Body of pancreas (tissue), 4 donors: Measurements from ENCODE around the gene MRGPRE. TPM values are rescaled to one million over a fixed set of nuclear protein-coding genes. Genes with fewer than 3 reads are reported as not detected.

Experiments used
- ATAC-seq: fragments of 150-250 bp; one replicate; pipeline ENCODE4 v1.9.1; 2016
- DNase-seq, 4 donors: peaks; one replicate each; pipeline ENCODE4 v3.0.0-alpha.2; 2019
- H3K27ac ChIP-seq, 4 donors: fragments of 200-600 bp; sonication (generic); 1 replicate in 3 of 4; 2 replicates in 1 of 4; pipeline versions ENCODE4 v1.5.1 to v1.6.1; 2016 to 2019; ENCODE audit warnings: mild to moderate bottlenecking in 1 of 4, mixed read lengths in 1 of 4, moderate library complexity in 1 of 4
- H3K27me3 ChIP-seq, 2 donors: fragments of 200-600 bp; sonication (generic); one replicate each; pipeline ENCODE4 v1.6.0; 2016; ENCODE audit warnings: mild to moderate bottlenecking in 1 of 2
- H3K36me3 ChIP-seq, 2 donors: fragments of 200-600 bp; sonication (generic); replicated peaks in 1 of 2; 2 replicates each; pipeline ENCODE4 v1.5.1; 2016; ENCODE audit warnings: low read depth in 2 of 2; ENCODE audit not compliant: insufficient read depth in 1 of 2
- H3K4me1 ChIP-seq: fragments of 200-600 bp; sonication (generic); one replicate; pipeline ENCODE4 v1.6.0; 2016
- H3K4me3 ChIP-seq, 2 donors: fragments of 200-600 bp; sonication (generic); 1 replicate in 1 of 2; 2 replicates in 1 of 2; pipeline ENCODE4 v1.5.1; 2016 to 2019
- H3K9me3 ChIP-seq, 3 donors: fragments of 200-600 bp; sonication (generic); 1 replicate in 2 of 3; 2 replicates in 1 of 3; pipeline ENCODE4 v1.5.1; 2016
- CTCF ChIP-seq, 7 experiments: fragments of 450-650 bp in 4 of 7; fragments of 200-600 bp in 3 of 7; sonication (generic) in 3 of 7; IDR thresholded peaks; one replicate each; pipeline ENCODE4 v1.5.1; 2016 to 2019; ENCODE audit warnings: antibody characterized with exemption in 7 of 7
- POLR2A ChIP-seq, 3 donors: fragments of 450-650 bp; IDR thresholded peaks; one replicate each; pipeline ENCODE4 v1.6.1; 2016; ENCODE audit warnings: antibody characterized with exemption in 3 of 3, mild to moderate bottlenecking in 2 of 3
- WGBS, 2 donors: methylation state at CpG; one replicate each; pipeline ENCODE4 v1.1.5; 2017; 5-methylcytosine and 5-hydroxymethylcytosine counted together
- intact Hi-C: fragments of 100-400 bp; cut with DNase I; formaldehyde crosslinking; loops from one replicate; pipeline ENCODE4 v1.15.1; 2023
- total RNA-seq, 2 donors: library from RNA; depleted of rRNA; stranded (reverse); fragments of >200 nt; gene quantifications; one replicate each; pipeline ENCODE4 v1.1.0, GENCODE V29; 2016

The MRGPRE gene
- total RNA-seq, 2 donors from 2014 or later = not detected

- Histone ChIP-seq H3K36me3 (no peaks in the 10 kb centered on the region), H3K4me3 (no peak overlapping the region), H3K9me3 (no peaks in the 10 kb centered on the region), H3K27ac (no peak overlapping the region), H3K27me3 (no peaks in the 10 kb centered on the region), H3K4me1 (no peaks in the 10 kb centered on the region)
- TF ChIP-seq CTCF (IDR thresholded peaks at IDR 0.05) (no peak), POLR2A (IDR thresholded peaks at IDR 0.05) (no peak)
- intact Hi-C loops = no loop called here
- 54 to 63% methylated on average over 6 of the region's 6 CpGs for WGBS, 2 donors
- ATAC-seq (no peak), DNase-seq (no peak)
These were observed 717 bp downstream of the MRGPRE start for GRCh38 chr11:3231550-3231850.

GRCh38 chr11:3230636-3231549 is 1.3 kb downstream of the MRGPRE start:
- DNase-seq (peak in 1 of 4 donors; percentile 10), ATAC-seq (no peak)
- no peaks in the 10 kb centered on the region for H3K4me1 ChIP-seq
- TF ChIP-seq POLR2A (IDR thresholded peaks at IDR 0.05) (no peak), CTCF (IDR thresholded peaks at IDR 0.05) (no peak)
- H3K27me3 ChIP-seq = no peaks in the 10 kb centered on the region
- no peak overlapping the region for H3K27ac ChIP-seq
- intact Hi-C loops = no loop called here
- H3K9me3 ChIP-seq = no peaks in the 10 kb centered on the region
- H3K36me3 ChIP-seq = no peaks in the 10 kb centered on the region
- WGBS, 2 donors = 61 to 63% methylated on average over 8 to 10 of the region's 12 CpGs
- H3K4me3 ChIP-seq = no peak overlapping the region

- DNase-seq (no peak), ATAC-seq (no peak)
- Histone ChIP-seq H3K9me3 (no peaks in the 10 kb centered on the region), H3K36me3 (no peaks in the 10 kb centered on the region), H3K4me3 (no peak overlapping the region), H3K4me1 (no peaks in the 10 kb centered on the region), H3K27ac (no peak overlapping the region), H3K27me3 (no peaks in the 10 kb centered on the region)
- TF ChIP-seq POLR2A (IDR thresholded peaks at IDR 0.05) (no peak), CTCF (IDR thresholded peaks at IDR 0.05) (no peak)
- intact Hi-C loops = no loop called here
- 50 to 75% methylated on average over 1 to 21 of the region's 21 CpGs for WGBS, 2 donors
These were observed 2.3 kb downstream of the MRGPRE start for GRCh38 chr11:3229673-3230630.

- Histone ChIP-seq H3K27ac (no peak overlapping the region), H3K4me3 (no peak overlapping the region), H3K9me3 (no peaks in the 10 kb centered on the region), H3K27me3 (no peaks in the 10 kb centered on the region), H3K4me1 (no peaks in the 10 kb centered on the region), H3K36me3 (no peaks in the 10 kb centered on the region)
- ATAC-seq (no peak), DNase-seq (no peak)
- 68 to 82% methylated on average over 14 to 23 of the region's 23 CpGs for WGBS, 2 donors
- TF ChIP-seq CTCF (IDR thresholded peaks at IDR 0.05) (no peak), POLR2A (IDR thresholded peaks at IDR 0.05) (no peak)
- intact Hi-C loops = no loop called here
These were observed 3.8 kb downstream of the MRGPRE start for GRCh38 chr11:3228445-3228829.
